HEK293T (cell line): ENCODE measurements around the gene FBXO31.

Experiments
- ARNT ChIP-seq: fragments of 450-650 bp; IDR thresholded peaks from 2 replicates; pipeline ENCODE4 v1.6.1; 2017; ENCODE audit warnings: mild to moderate bottlenecking
- FOXM1 ChIP-seq: fragments of 450-650 bp; IDR thresholded peaks from 2 replicates; pipeline ENCODE4 v1.6.1; 2017; ENCODE audit warnings: mild to moderate bottlenecking, borderline replicate concordance
- SP1 ChIP-seq: fragments of 450-650 bp; IDR thresholded peaks from 2 replicates; pipeline ENCODE4 v1.6.1; 2017
- SUZ12 ChIP-seq: fragments of 450-650 bp; IDR thresholded peaks from 2 replicates; pipeline ENCODE4 v1.6.1; 2016; ENCODE audit warnings: mild to moderate bottlenecking

DNA sequence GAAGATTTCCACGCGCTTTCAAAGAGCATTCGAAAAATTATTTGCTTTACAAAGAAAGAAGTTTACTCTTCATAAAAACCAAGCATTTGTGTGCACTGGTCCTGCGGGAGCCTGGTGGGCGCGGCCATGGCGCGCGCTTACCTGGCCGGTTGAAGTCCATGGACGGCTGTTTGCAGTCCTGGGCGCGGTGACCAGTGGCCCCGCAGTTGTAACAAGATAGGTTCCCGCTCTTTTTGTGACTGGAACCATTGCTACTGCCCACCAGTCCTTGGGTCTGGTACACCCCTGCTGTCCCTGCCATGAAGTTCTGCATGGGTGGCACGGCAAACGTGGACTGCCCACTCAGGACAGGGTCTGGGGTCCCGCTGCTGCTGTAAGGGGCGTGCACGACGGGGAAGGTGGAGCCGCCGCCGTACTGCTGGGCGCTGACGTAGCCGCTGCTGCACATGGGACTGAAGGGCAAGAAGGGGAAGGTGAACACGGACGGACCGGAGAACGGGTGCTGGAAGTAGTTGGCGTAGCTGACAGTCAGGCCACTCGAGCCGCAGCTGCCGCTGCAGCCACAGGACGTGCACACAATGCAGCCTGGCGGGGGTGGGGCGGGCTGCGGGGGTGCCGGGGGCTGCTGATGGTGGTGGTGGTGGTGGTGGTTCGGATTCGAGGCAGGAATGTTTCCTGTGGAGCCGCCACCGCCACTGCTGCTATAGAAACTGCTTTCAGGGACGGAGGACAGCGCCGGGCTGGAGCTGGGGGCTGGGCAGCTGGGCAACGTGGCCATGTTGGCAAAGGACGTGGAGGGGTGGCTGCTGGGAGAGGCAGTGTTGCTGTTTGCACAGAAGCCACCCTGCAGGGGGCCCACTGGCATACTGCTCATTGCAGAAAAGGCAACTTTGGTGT, 28.0 kb upstream of the FBXO31 start:
- TF ChIP-seq FOXM1 (no peak), SUZ12 (no peak), ARNT (no peak), SP1 (no peak)
